Pancreas (tissue), 10 donors: Measurements from ENCODE around the gene TFF3. TPM values are rescaled to one million over a fixed set of nuclear protein-coding genes. Genes with fewer than 3 reads are reported as not detected.

Experiments
- ATAC-seq, 4 donors: fragments of 200-7000 bp; cut with Tn5 transposase; one replicate each; pipeline versions ENCODE4 v1.8.0 to v1.9.1; 2020; ENCODE audit warnings: mild to moderate bottlenecking in 4 of 4, moderate library complexity in 4 of 4
- DNase-seq, 6 donors: peaks; one replicate each; pipeline ENCODE4 v3.0.0-alpha.2; 2020
- FAIRE-seq: peaks from 2 replicates; lab custom pipeline; 2012; peaks lifted over from hg19 to GRCh38; lab: Jason Lieb, UNC
- H3K27ac ChIP-seq, 4 donors: fragments of 200-600 bp; sonication (generic); 1 replicate in 3 of 4; 2 replicates in 1 of 4; pipeline versions ENCODE4 v1.5.0 to v1.8.0; 2020
- H3K27me3 ChIP-seq, 4 donors: fragments of 200-600 bp; one replicate each; pipeline ENCODE4 v1.8.0; 2021
- H3K36me3 ChIP-seq, 3 donors: fragments of 200-600 bp; sonication (generic) in 1 of 3; one replicate each; pipeline versions ENCODE4 v1.5.0 to v1.8.0; 2020 to 2021
- H3K4me1 ChIP-seq, 3 donors: fragments of 200-600 bp; one replicate each; pipeline ENCODE4 v1.8.0; 2021
- H3K4me3 ChIP-seq, 4 donors: fragments of 200-600 bp; sonication (generic) in 2 of 4; one replicate each; pipeline versions ENCODE4 v1.5.0 to v1.8.0; 2020 to 2021
- H3K9me3 ChIP-seq, 4 donors: fragments of 200-600 bp; one replicate each; pipeline ENCODE4 v1.8.0; 2021
- CTCF ChIP-seq, 4 donors: fragments of 200-600 bp; sonication (generic) in 3 of 4; IDR thresholded peaks; one replicate each; pipeline versions ENCODE4 v1.5.0 to v1.8.0; 2021; ENCODE audit warnings: antibody characterized with exemption in 4 of 4
- WGBS, 2 donors: extraction: QIAGEN DNeasy Blood & Tissue Kit; methylation state at CpG; one replicate each; pipeline ENCODE4 v1.1.7; 2013; 5-methylcytosine and 5-hydroxymethylcytosine counted together
- intact Hi-C, 3 donors: fragments of 100-400 bp; cut with DNase I; formaldehyde crosslinking; loops; one replicate each; pipeline versions ENCODE4 v1.11.1 to v1.14.2; 2022
- polyA plus RNA-seq, 2 donors: library from polyadenylated mRNA; stranded (reverse); fragments of 200-250 nt; gene quantifications; one replicate each; pipeline ENCODE4 v1.2.3, GENCODE V29; 2013
- total RNA-seq, 6 donors: library from RNA; stranded (reverse); fragmentation: NEBNext Ultra II Directional in 4 of 6; extraction: Animal tissue kit (Norgen Biotek cat#: 25700) in 4 of 6; gene quantifications; one replicate each; pipeline versions ENCODE4 v1.2.1 to v1.2.4, GENCODE V29; 2021 to 2023
- donor health status: healthy with polysubstance abuse.
- donor health status: DM: no; HTN: no; CAD: no; lungs with moderate emphysema.
- donor health status: DM: no; HTN: no; CAD: no.
- donor health status: control.
- donor health status: control.
- donor health status: Bipolar disorder and iron deficiency.
- donor health status: DM: yes; HTN: yes; CAD: no.
- donor health status: DM: no; HTN: no; CAD: no.
- donor health status: DM: no; HTN: no; CAD: no.
- donor health status: DM: yes; HTN: yes; CAD: no.

Gene TFF3
- total and polyA plus RNA-seq, 8 donors: 5.9 to 51.9 (median 11.3) TPM

GRCh38 chr21:42350927-42351426, 35.8 kb upstream of the TFF3 start, which contains the start of gene TFF2:
Gene TFF2, minus strand, starts transcription at chr21:42350994. Its CDS starts 37 bp downstream, at chr21:42350957.
- H3K9me3 ChIP-seq: no peaks in the 10 kb centered on the region
- FAIRE-seq (no peak), DNase-seq (no peak), ATAC-seq (peak in 1 of 4 donors; percentile 64)
- no peaks in the 10 kb centered on the region for H3K4me1 ChIP-seq
- intact Hi-C loops: no loop called here
- no peak for TF ChIP-seq CTCF (IDR thresholded peaks at IDR 0.05)
- H3K27ac ChIP-seq: no peak within 1 kb of the TSS
- no peaks in the 10 kb centered on the region for H3K27me3 ChIP-seq
- no peak within 1 kb of the TSS for H3K4me3 ChIP-seq
- H3K36me3 ChIP-seq: no peaks in the 10 kb centered on the region
- WGBS, 2 donors: 61 to 64% methylated on average over 13 of the region's 13 CpGs

GRCh38 chr21:42350318-42350910, 35.2 kb upstream of the TFF3 start:
- no peak overlapping the region for H3K27ac ChIP-seq
- no peaks in the 10 kb centered on the region for H3K27me3 ChIP-seq
- H3K4me1 ChIP-seq: no peaks in the 10 kb centered on the region
- DNase-seq: no peak
- no peak for TF ChIP-seq CTCF (IDR thresholded peaks at IDR 0.05)
- intact Hi-C loops: no loop called here
- no peak overlapping the region for H3K4me3 ChIP-seq
- no peaks in the 10 kb centered on the region for H3K36me3 ChIP-seq
- WGBS, 2 donors: 76 to 82% methylated on average over 11 of the region's 11 CpGs
- no peak for ATAC-seq
- no peaks in the 10 kb centered on the region for H3K9me3 ChIP-seq
- no peak for FAIRE-seq

GRCh38 chr21:42349420-42350317, 34.5 kb upstream of the TFF3 start:
- H3K4me1 ChIP-seq: no peaks in the 10 kb centered on the region
- FAIRE-seq (no peak), ATAC-seq (no peak), DNase-seq (no peak)
- no peak overlapping the region for H3K4me3 ChIP-seq
- no peaks in the 10 kb centered on the region for H3K9me3 ChIP-seq
- H3K27me3 ChIP-seq: no peaks in the 10 kb centered on the region
- intact Hi-C loops: no loop called here
- whole genome bisulfite sequencing, 2 donors: 80 to 83% methylated on average over 14 of the region's 14 CpGs
- TF ChIP-seq CTCF (IDR thresholded peaks at IDR 0.05): no peak
- H3K36me3 ChIP-seq: no peaks in the 10 kb centered on the region
- H3K27ac ChIP-seq: no peak overlapping the region

GRCh38 chr21:42348762-42349161, 33.6 kb upstream of the TFF3 start:
- WGBS, 2 donors: 98 to 100% methylated on average over 2 of the region's 2 CpGs
- no peaks in the 10 kb centered on the region for H3K4me1 ChIP-seq
- no peaks in the 10 kb centered on the region for H3K27me3 ChIP-seq
- H3K27ac ChIP-seq: no peak overlapping the region
- intact Hi-C loops: no loop called here
- H3K4me3 ChIP-seq: no peak overlapping the region
- no peaks in the 10 kb centered on the region for H3K36me3 ChIP-seq
- no peak for ATAC-seq
- H3K9me3 ChIP-seq: no peaks in the 10 kb centered on the region
- no peak for FAIRE-seq
- no peak for TF ChIP-seq CTCF (IDR thresholded peaks at IDR 0.05)
- no peak for DNase-seq
